OCI-LY7 (cell line): ENCODE measurements around the gene DGCR2.
"Not testable (repeated sequence)": the region's sequence is repeated elsewhere in the genome, so short reads cannot be mapped to it uniquely, and the experiment has no call there.

Experiments used
- EZH2phosphoT487 ChIP-seq: fragments of 200-600 bp; sonication (generic); IDR thresholded peaks from 2 replicates; pipeline ENCODE4 v1.6.1; 2018; ENCODE audit warnings: low read depth, borderline replicate concordance, mild to moderate bottlenecking, mixed run types, antibody characterized with exemption, low read length, moderate library complexity, mixed read lengths
- TF ChIP-seq, protein P1 (sequence below): fragments of 200-600 bp; sonication (generic); conservative IDR thresholded peaks from 2 replicates; pipeline ENCODE4 v1.5.1; 2014; ENCODE audit warnings: mild to moderate bottlenecking, antibody characterized with exemption, low read length, moderate library complexity, mixed read lengths

DNA sequence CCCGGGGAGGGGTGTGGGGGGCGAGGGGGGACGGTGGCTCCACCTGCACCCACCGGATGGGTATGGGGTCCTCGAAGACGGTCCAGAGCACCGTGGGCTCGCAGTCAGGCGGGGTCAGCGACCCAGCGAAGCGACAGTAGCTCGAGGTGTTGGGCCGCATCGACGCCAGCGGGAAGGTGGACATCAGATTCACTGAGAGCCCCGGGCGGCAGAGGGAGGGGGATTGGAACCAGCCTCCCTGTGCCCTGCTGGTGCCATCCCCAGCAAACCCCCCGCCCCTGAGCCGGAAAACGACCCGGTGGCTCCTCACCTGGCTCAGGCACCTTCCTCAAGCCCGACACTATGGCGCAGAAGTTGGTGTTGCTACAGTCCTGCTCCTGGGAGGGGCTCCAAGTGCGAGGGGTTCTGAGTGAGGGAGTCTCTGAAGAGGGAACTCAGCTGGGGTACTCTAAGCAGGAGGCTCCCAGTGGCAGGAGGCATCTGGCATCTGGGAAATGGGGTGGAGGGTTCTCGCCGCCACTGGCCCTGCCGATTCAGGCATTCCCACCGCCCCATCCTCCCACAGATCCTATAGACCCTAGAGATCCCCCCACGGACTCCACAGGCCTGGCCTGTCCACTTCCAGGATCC is 89.9 kb downstream of the DGCR2 start:
- TF ChIP-seq, protein P1, sequence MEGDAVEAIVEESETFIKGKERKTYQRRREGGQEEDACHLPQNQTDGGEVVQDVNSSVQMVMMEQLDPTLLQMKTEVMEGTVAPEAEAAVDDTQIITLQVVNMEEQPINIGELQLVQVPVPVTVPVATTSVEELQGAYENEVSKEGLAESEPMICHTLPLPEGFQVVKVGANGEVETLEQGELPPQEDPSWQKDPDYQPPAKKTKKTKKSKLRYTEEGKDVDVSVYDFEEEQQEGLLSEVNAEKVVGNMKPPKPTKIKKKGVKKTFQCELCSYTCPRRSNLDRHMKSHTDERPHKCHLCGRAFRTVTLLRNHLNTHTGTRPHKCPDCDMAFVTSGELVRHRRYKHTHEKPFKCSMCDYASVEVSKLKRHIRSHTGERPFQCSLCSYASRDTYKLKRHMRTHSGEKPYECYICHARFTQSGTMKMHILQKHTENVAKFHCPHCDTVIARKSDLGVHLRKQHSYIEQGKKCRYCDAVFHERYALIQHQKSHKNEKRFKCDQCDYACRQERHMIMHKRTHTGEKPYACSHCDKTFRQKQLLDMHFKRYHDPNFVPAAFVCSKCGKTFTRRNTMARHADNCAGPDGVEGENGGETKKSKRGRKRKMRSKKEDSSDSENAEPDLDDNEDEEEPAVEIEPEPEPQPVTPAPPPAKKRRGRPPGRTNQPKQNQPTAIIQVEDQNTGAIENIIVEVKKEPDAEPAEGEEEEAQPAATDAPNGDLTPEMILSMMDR = not testable (repeated sequence)
- TF ChIP-seq EZH2phosphoT487 = not testable (repeated sequence)
